ENCODE measurements around the gene MBP. TPM values are rescaled to one million over a fixed set of nuclear protein-coding genes. Genes with fewer than 3 reads are reported as not detected.

MBP gene
- total and polyA plus RNA-seq, 10 of the 15 experiments (the other 5 are each of a cell fraction or from before 2014, with no cell fraction given), result 12.2 to 67.8 (median 42.1) TPM

GRCh38 chr18:77065221-77065981 lies 67.2 kb downstream of the MBP start (continued):
- TF ChIP-seq CEBPB (IDR thresholded peaks at IDR 0.05; ENCODE audit: borderline replicate concordance in 1 of 2, low read depth in 2 of 2, low read length in 2 of 2), result peak; percentile 33 to 53; a peak in 2 of 4 replicates
- peak; percentile 35 for TF ChIP-seq KLF5 (IDR thresholded peaks at IDR 0.05; ENCODE audit: partially characterized antibody)
- TF ChIP-seq EP300 (IDR thresholded peaks at IDR 0.05; ENCODE audit: borderline replicate concordance in 1 of 2, control insufficient read depth in 1 of 2, low read depth in 2 of 2, low read length in 2 of 2), result peak; percentile 42 to 61; a peak in 2 of 4 replicates
- TF ChIP-seq MTA2 (IDR thresholded peaks at IDR 0.05; ENCODE audit: low read depth), result peak; percentile 63
- TF ChIP-seq NR2F1 (conservative IDR thresholded peaks at IDR 0.05), result peak; percentile 73
- TF ChIP-seq CEBPZ (IDR thresholded peaks at IDR 0.05; ENCODE audit: low read depth, low read length), result no peak

All from GM12878 (cell line).